ENCODE measurements around the gene GFY.
"Not testable (repeated sequence)": the region's sequence is repeated elsewhere in the genome, so short reads cannot be mapped to it uniquely, and the experiment has no call there.

The GFY gene

GRCh38 chr19:49443366-49444099, 18.3 kb downstream of the GFY start:
- DNase-seq (ENCODE audit: low spot score) (peak; percentile 87), FAIRE-seq (peak; percentile 72)

GRCh38 chr19:49444100-49444700, 19.0 kb downstream of the GFY start:
- DNase-seq (ENCODE audit: low spot score); FAIRE-seq: not testable (repeated sequence)

- FAIRE-seq (no peak), DNase-seq (ENCODE audit: low spot score) (no peak)
Observed at GRCh38 chr19:49445997-49446396, 20.8 kb downstream of the GFY start.

- no peak for DNase-seq (ENCODE audit: low spot score)
- no peak for FAIRE-seq
Observed at GRCh38 chr19:49447485-49448431, 22.6 kb downstream of the GFY start.

- FAIRE-seq = no peak
- DNase-seq (ENCODE audit: low spot score) = no peak
Observed at GRCh38 chr19:49448432-49448786, 23.2 kb downstream of the GFY start.

- FAIRE-seq (no peak), DNase-seq (ENCODE audit: low spot score) (no peak)
Observed at GRCh38 chr19:49450405-49450804, 25.2 kb downstream of the GFY start.

- FAIRE-seq (peak; percentile 66), DNase-seq (ENCODE audit: low spot score) (peak; percentile 91)
Observed at GRCh38 chr19:49451430-49452181, 26.4 kb downstream of the GFY start, which contains the start of gene PIH1D1. Gene PIH1D1, minus strand, starts transcription at chr19:49451814. Its CDS starts 240 bp downstream, at chr19:49451574.

GRCh38 chr19:49453013-49453756, 28.0 kb downstream of the GFY start, which contains the start of gene ALDH16A1:
Gene ALDH16A1, plus strand, starts transcription at chr19:49453225. Its CDS starts 107 bp downstream, at chr19:49453332.
- peak; percentile 97 for DNase-seq (ENCODE audit: low spot score)
- no peak for FAIRE-seq

- no peak for DNase-seq (ENCODE audit: low spot score)
- FAIRE-seq = no peak
Observed at GRCh38 chr19:49453757-49454240, 28.6 kb downstream of the GFY start.

GRCh38 chr19:49455773-49456172, 30.6 kb downstream of the GFY start:
- FAIRE-seq (no peak), DNase-seq (ENCODE audit: low spot score) (no peak)

GRCh38 chr19:49456326-49456725, 31.1 kb downstream of the GFY start:
- no peak for DNase-seq (ENCODE audit: low spot score)
- FAIRE-seq = no peak

- DNase-seq (ENCODE audit: low spot score) = no peak
- no peak for FAIRE-seq
Observed at GRCh38 chr19:49458567-49458903, 33.3 kb downstream of the GFY start.

GRCh38 chr19:49459388-49459787, 34.2 kb downstream of the GFY start:
- DNase-seq (ENCODE audit: low spot score) = no peak

GRCh38 chr19:49461130-49461529, 35.9 kb downstream of the GFY start:
- not testable (repeated sequence) for DNase-seq (ENCODE audit: low spot score); FAIRE-seq

More at GRCh38 chr19:49459388-49459787, 34.2 kb downstream of the GFY start:
- FAIRE-seq = no peak

- FAIRE-seq (no peak), DNase-seq (ENCODE audit: low spot score) (no peak)
Observed at GRCh38 chr19:49461656-49462055, 36.5 kb downstream of the GFY start.

- DNase-seq (ENCODE audit: low spot score) (no peak), FAIRE-seq (no peak)
Observed at GRCh38 chr19:49462492-49462891, 37.3 kb downstream of the GFY start.

- no peak for FAIRE-seq
- DNase-seq (ENCODE audit: low spot score) = no peak
Observed at GRCh38 chr19:49463960-49464740, 39.0 kb downstream of the GFY start.

GRCh38 chr19:49465371-49465770, 40.2 kb downstream of the GFY start:
- DNase-seq (ENCODE audit: low spot score) (no peak), FAIRE-seq (no peak)

- DNase-seq (ENCODE audit: low spot score) (no peak), FAIRE-seq (no peak)
Observed at GRCh38 chr19:49468199-49468598, 43.0 kb downstream of the GFY start.
